Adrenal gland (tissue), 5 donors: ENCODE measurements around the gene PCMTD2.

Experiments used
- CTCF ChIP-seq, 6 experiments: fragments of 450-650 bp in 4 of 6; fragments of 200-600 bp in 2 of 6; sonication (generic) in 1 of 6; IDR thresholded peaks; 1 replicate in 5 of 6; 2 replicates in 1 of 6; pipeline versions ENCODE4 v1.5.1 to v1.8.0; 2016 to 2021; ENCODE audit warnings: antibody characterized with exemption in 6 of 6, mild to moderate bottlenecking in 2 of 6, moderate library complexity in 1 of 6
- POLR2A ChIP-seq, 2 donors: fragments of 450-650 bp; IDR thresholded peaks; one replicate each; pipeline ENCODE4 v1.6.1; 2017; ENCODE audit warnings: antibody characterized with exemption in 2 of 2, mild to moderate bottlenecking in 2 of 2, moderate library complexity in 1 of 2
- donor health status: DM: no; HTN: no; CAD: no.

GRCh38 chr20:64216910-64217309 lies 38.6 kb upstream of the PCMTD2 start:
- TF ChIP-seq CTCF (IDR thresholded peaks at IDR 0.05) (no peak), POLR2A (IDR thresholded peaks at IDR 0.05) (no peak)
